ENCODE measurements around the gene TLR5. TPM values are rescaled to one million over a fixed set of nuclear protein-coding genes. Genes with fewer than 3 reads are reported as not detected.

TLR5 gene
- total RNA-seq, 4 donors from 2014 or later: 8.2 to 14.5 (median 12.3) TPM

DNA sequence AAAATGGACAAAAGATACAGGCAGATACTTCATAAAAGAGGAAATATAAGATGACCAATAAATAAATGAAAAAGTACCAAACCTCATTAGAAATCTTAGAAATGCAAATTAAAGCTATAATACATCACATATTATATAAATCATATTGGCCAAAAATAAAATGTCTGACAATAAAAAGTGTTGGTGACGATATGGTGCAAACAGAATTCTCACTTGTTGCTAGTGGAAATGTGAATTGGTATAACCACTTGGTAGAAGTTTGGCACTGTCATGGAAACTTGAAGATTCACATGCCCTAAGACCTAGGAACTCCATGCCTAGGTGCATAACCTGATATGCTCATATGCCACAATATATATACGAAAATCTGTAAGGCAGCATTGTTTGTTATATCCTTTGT lies 4.4 kb upstream of the TLR5 start:
- Histone ChIP-seq H3K4me1 (peaks cover 21% of the 10 kb centered on the region), H3K9me3 (no peaks in the 10 kb centered on the region), H3K27me3 (no peaks in the 10 kb centered on the region), H3K27ac (no peak overlapping the region), H3K36me3 (no peaks in the 10 kb centered on the region), H3K4me3 (no peak overlapping the region)
- WGBS: 99% methylated on average over 2 of the region's 2 CpGs
- TF ChIP-seq POLR2A (IDR thresholded peaks at IDR 0.05): no peak
- TF ChIP-seq, protein P1, sequence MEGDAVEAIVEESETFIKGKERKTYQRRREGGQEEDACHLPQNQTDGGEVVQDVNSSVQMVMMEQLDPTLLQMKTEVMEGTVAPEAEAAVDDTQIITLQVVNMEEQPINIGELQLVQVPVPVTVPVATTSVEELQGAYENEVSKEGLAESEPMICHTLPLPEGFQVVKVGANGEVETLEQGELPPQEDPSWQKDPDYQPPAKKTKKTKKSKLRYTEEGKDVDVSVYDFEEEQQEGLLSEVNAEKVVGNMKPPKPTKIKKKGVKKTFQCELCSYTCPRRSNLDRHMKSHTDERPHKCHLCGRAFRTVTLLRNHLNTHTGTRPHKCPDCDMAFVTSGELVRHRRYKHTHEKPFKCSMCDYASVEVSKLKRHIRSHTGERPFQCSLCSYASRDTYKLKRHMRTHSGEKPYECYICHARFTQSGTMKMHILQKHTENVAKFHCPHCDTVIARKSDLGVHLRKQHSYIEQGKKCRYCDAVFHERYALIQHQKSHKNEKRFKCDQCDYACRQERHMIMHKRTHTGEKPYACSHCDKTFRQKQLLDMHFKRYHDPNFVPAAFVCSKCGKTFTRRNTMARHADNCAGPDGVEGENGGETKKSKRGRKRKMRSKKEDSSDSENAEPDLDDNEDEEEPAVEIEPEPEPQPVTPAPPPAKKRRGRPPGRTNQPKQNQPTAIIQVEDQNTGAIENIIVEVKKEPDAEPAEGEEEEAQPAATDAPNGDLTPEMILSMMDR (IDR thresholded peaks at IDR 0.05): no peak
- DNase-seq (ENCODE audit: low spot score in 2 of 2): no peak

GRCh38 chr1:223146745-223147144 lies 3.7 kb upstream of the TLR5 start:
- H3K27ac ChIP-seq: no peak overlapping the region
- 92% methylated on average over 2 of the region's 2 CpGs for WGBS
- no peak for DNase-seq (ENCODE audit: low spot score in 2 of 2)
- H3K9me3 ChIP-seq: no peaks in the 10 kb centered on the region
- no peaks in the 10 kb centered on the region for H3K36me3 ChIP-seq
- H3K4me1 ChIP-seq: peaks cover 28% of the 10 kb centered on the region
- no peak overlapping the region for H3K4me3 ChIP-seq
- TF ChIP-seq POLR2AphosphoS5 (IDR thresholded peaks at IDR 0.05): no peak
- TF ChIP-seq EP300 (IDR thresholded peaks at IDR 0.05): no peak
- TF ChIP-seq, protein P1 (IDR thresholded peaks at IDR 0.05): no peak
- TF ChIP-seq POLR2A (IDR thresholded peaks at IDR 0.05): no peak
- H3K27me3 ChIP-seq: no peaks in the 10 kb centered on the region

GRCh38 chr1:223144914-223145313 lies 1.9 kb upstream of the TLR5 start:
- Histone ChIP-seq H3K9me3 (no peaks in the 10 kb centered on the region), H3K4me3 (no peak overlapping the region), H3K27me3 (no peaks in the 10 kb centered on the region), H3K36me3 (no peaks in the 10 kb centered on the region), H3K4me1 (peaks cover 45% of the 10 kb centered on the region), H3K27ac (no peak overlapping the region)
- no peak for DNase-seq (ENCODE audit: low spot score in 2 of 2)
- TF ChIP-seq, protein P1 (IDR thresholded peaks at IDR 0.05): no peak
- TF ChIP-seq EP300 (IDR thresholded peaks at IDR 0.05) (no peak), POLR2AphosphoS5 (IDR thresholded peaks at IDR 0.05) (no peak), POLR2A (IDR thresholded peaks at IDR 0.05) (no peak)
- 88% methylated on average over 5 of the region's 5 CpGs for WGBS

DNA sequence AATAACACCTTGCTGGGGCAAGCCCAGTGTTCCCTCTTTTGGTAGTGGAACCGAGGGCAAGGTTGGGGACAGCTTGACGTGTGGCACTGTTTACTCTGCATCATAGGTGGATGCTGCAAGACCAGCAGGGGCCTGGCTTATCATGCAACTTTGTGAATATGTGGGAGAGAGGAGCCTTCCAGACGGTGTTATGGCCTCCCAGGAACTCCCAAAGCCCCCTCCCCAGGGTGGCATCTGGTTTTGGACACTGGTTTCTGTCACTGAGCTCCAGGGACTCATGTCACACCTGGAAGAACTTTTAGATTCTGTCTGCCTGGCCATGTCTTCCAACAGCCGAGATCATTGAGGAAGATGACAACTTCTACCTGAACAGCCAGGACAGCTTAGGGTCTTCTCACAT lies 1.4 kb upstream of the TLR5 start:
- DNase-seq (ENCODE audit: low spot score in 2 of 2): no peak
- H3K9me3 ChIP-seq: no peaks in the 10 kb centered on the region
- WGBS: 80% methylated on average over 4 of the region's 4 CpGs
- peaks cover 47% of the 10 kb centered on the region for H3K4me1 ChIP-seq
- no peaks in the 10 kb centered on the region for H3K27me3 ChIP-seq
- H3K36me3 ChIP-seq: no peaks in the 10 kb centered on the region
- no peak overlapping the region for H3K4me3 ChIP-seq
- TF ChIP-seq, protein P1 (IDR thresholded peaks at IDR 0.05): no peak
- no peak for TF ChIP-seq POLR2A (IDR thresholded peaks at IDR 0.05)
- TF ChIP-seq EP300 (IDR thresholded peaks at IDR 0.05): no peak
- TF ChIP-seq POLR2AphosphoS5 (IDR thresholded peaks at IDR 0.05): no peak
- H3K27ac ChIP-seq: no peak overlapping the region

DNA sequence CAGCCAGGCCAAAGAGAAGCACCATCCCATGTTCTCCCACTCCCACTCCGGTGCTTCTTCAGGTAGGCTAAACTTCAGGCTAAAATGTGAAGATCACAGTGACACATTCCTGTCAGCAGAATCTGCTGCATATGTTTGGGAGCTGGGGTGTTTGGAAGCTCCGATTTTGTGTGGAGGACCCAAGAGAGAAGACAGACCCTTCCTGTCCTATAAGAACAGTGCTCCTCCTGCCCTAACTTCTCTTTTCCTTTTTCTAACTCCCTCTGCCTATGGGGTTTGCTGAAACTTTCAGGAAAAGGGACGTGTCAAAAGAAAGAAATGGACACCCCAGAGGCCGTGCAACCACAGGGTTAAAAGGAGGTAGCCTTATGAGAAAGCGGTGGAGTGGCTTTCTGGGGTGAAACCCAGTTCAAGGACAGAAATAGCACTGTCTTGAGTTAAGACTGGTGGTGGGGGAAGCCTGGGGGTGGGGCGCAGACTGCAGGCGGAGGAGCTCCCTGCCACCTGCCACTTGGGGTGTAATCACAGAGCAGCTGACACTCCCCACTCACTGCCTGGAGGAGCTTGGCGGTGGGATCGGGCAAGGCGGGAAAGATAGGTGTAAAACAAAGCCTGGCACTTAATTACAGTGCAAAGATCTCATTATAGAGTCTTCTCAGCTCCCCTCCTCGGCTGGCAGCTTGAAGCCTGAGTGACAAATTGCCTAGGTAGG lies 645 bp upstream of the TLR5 start:
- TF ChIP-seq POLR2AphosphoS5 (IDR thresholded peaks at IDR 0.05) (no peak), POLR2A (IDR thresholded peaks at IDR 0.05) (no peak), EP300 (IDR thresholded peaks at IDR 0.05) (no peak)
- TF ChIP-seq, protein P1 (IDR thresholded peaks at IDR 0.05): no peak
- DNase-seq (ENCODE audit: low spot score in 2 of 2): no peak
- H3K4me1 ChIP-seq: peaks cover 47% of the 10 kb centered on the region
- 40% methylated on average over 11 of the region's 11 CpGs for WGBS
- H3K27me3 ChIP-seq: no peaks in the 10 kb centered on the region
- peak overlapping the region; percentile 68 for H3K4me3 ChIP-seq
- no peaks in the 10 kb centered on the region for H3K36me3 ChIP-seq
- H3K9me3 ChIP-seq: no peaks in the 10 kb centered on the region
- peak overlapping the region; percentile 80 for H3K27ac ChIP-seq
